ENCODE data around the gene SLC30A2.

Gene SLC30A2

GRCh38 chr1:26069941-26070295 is 24.0 kb upstream of the SLC30A2 start:
- DNase-seq: no peak

- DNase-seq: no peak
These were observed 21.6 kb upstream of the SLC30A2 start, which contains the start of gene TRIM63 for GRCh38 chr1:26067432-26067911. Gene TRIM63 (minus strand): TSS chr1:26067630. CDS start chr1:26067494, 136 bp downstream.

GRCh38 chr1:26066857-26067256 is 20.9 kb upstream of the SLC30A2 start:
- DNase-seq: no peak

- DNase-seq: no peak
These were observed 20.2 kb upstream of the SLC30A2 start for GRCh38 chr1:26066160-26066559.

DNA sequence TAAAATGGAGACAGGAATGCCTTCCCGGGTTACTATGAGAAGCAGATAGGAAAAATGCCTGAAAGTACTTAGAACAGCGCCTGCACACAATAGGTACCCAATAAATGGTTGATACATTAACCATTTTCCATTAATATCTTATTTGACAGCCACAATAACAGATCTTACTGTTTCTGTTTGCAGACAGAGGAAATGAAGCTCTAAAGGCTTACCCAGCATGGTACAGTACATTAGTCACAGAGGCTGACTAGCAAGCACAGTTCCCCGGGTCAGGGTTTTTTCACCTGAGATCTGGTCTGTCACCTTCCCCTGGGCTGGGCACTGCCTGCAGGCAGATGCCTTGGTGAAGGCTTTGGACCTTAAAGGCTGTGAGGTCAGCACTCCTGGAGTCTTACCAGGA is 18.6 kb upstream of the SLC30A2 start:
- DNase-seq: no peak

DNA sequence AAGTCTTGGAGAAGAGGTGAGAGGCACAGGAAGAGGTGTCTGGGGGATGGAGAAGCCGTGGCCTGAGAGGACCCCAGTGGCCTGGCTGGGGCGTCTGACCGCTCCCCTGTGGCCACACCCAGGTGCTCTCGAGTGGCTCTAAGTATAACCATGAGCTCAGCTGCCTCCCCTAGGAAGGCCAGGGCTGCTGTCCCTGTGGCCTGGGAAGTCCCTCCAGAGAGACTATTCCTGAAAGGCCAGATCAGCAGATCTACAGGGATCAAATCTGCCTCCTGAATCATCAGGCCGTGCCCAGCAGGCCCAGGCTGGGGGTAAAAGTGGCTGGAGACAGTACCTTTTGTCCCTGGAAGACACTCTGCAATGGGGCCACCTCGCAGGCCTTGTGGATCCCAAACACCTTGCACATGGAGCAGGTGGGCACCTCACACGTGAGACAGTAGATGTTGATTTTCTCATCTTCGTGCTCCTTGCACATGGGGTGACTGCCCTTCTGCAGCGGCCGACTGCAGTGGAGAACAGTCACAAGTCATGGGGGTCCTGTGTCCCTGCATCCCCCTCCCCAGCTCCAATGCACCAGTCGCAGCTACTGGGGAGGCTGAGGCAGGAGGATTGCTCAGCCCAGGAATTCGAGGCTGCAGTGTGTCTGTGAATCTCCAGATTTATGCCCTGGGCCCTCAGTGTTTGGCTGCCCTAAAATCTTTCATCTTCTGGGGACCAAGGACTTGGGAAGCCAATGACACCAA is 15.1 kb upstream of the SLC30A2 start:
- no peak for DNase-seq

- DNase-seq: no peak
These were observed 14.0 kb upstream of the SLC30A2 start for GRCh38 chr1:26059906-26060305.

DNA sequence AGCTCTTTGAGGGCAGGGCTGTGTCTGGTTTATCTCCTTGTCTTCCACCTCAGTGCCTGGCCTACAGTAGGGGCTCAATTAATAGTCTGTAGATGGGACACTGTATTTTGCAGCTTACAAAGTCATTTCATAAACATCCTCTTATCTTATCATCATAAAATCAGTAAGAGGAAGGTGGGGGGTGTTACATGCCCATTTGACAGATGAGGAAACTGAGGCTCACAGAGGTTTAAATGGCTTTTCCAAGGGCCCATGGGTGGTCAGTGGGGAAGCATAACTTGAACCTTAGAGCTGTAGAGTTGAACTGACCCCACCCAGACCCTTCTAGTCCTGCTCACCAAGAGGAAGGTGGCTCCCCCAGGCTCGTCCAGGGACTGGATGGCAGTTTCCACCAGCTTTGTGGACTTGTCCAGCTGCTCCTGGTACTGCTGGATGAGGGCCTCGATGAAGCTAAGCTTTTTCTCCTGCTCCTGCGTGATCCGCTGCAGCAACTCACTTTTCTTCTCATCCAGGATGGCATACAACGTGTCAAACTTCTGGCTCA is 12.2 kb upstream of the SLC30A2 start:
- DNase-seq: no peak

- DNase-seq: no peak
These were observed 11.3 kb upstream of the SLC30A2 start for GRCh38 chr1:26057189-26057588.

DNA sequence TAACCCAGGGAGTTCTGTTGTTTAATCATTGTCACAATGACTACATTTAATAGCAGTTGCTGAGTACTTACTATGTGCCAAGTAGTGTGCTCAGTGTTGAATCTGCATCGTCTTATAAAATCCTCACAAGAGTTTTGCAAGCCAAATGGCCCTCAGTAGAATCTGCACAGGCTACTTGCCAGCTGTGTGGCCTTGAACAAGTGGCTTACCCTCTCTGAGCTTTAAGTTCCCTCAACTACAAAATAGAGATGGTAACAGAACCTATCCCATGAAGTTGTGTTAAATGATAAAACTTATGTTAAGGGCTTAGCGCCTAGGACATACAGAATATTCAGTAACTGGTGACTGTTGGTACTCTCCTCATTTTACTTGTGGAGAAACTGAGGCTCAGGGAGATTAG is 9.1 kb upstream of the SLC30A2 start:
- DNase-seq: no peak

DNA sequence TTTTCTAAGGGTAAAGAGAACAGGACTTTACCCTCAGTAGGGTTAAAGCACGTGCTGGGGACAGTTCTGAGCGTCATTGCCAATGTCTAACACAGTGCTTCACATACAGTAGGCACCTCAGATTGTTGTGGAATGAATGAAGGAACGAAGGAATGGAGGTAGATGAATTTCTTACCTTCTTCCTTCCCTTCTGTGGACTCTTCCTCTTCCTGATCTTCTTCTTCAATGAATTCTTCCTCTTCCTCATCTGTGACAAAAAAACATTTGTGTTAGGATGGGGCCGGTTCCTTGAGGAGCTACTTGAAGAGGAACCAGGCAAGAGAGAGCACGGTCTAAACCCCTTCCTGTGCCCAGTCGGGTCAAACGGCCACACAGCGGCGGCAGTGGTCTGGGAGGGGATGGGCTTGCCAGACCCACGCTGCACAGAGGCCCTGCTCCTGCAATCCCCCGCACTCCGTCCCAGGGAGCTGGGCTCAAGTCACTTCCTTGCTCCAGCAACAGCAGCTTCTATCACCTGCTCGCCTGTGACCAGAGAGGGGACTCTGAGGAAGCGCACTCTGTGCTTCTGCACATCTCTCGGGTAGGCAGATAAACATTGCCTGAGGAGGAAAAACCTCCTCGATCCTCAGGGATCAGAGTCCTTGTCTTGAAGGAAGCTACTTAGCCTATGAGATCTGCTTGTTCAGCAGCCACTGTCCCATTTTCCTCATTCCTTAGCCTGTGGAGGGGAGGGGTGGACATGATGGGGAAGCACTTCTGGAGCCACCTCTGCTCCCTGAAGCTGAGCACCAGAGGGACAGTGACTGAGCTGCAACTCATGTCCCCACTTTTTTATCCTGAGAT is 8.0 kb upstream of the SLC30A2 start:
- no peak for DNase-seq

- no peak for DNase-seq
These were observed 4.3 kb upstream of the SLC30A2 start for GRCh38 chr1:26050248-26050640.

GRCh38 chr1:26049531-26050247 is 3.8 kb upstream of the SLC30A2 start:
- no peak for DNase-seq

DNA sequence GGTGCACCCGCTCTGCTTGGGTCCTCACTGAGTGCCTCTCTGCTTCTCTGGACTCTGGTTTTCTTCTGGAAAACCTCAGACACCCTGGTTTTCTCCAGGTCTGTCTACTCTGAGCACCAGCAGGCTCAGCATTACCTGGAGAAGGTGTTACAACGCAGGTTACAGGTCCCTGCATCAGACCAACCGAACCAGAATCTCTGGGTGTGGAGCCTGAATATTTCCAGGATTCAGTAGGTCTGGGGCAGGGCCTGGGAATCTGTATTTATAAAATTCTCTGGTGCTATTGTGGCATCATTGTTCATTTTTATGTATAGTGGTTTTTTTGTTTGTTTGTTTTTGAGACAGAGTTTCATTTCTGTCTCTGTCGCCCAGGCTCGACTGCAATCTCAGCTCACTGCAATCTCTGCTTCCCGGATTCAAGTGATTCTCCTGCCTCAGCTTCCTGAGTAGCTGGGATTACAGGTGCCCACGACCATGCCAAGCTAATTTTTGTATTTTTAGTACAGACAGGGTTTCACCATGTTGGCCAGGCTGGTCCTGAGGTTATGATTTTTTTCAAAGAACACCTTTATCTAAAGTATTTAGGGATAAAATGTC is 1.5 kb upstream of the SLC30A2 start:
- DNase-seq: no peak

GRCh38 chr1:26046246-26047095 is 553 bp upstream of the SLC30A2 start:
- no peak for DNase-seq

GRCh38 chr1:26044971-26045721 is 772 bp downstream of the SLC30A2 start:
- no peak for DNase-seq

DNA sequence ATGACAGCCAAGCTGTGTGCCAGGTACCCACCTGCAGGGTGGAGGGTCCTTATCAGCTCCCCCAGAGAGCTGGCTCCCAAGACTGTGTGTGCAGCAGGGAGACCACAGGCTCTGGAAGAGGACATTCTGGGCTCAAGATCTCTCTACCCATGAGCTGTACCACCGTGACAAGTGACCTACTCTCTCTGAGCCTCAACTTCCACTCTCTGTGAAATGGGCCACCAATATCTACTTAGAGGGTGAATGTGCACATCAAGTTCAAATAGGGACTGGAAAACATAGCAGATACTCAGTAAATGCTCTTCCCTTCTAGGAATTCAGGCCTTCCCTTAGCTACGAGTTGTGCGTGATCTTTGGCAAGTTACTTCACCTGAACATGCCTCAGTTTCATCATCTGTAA is 1.5 kb downstream of the SLC30A2 start:
- DNase-seq: no peak

DNA sequence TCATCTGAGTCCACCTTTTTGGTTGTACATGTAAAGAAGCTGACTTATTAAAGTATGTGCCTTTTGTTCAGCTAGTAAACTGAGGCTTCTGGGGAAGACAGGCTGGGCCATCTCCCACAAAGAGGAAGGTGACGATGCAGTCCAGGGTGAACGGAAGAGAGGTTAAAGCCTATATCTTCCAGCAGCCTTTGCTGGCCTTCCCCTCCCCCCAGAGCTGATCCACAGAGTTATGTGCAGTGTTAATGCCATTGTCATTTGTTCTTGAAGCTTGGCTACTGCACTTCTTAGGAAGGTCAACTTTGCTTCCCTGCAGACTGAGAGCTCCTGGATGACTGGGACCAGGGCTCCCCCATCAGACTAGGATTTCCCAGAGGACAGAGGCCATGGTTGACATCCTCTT is 2.2 kb downstream of the SLC30A2 start:
- no peak for DNase-seq

GRCh38 chr1:26041978-26042377 is 3.9 kb downstream of the SLC30A2 start:
- no peak for DNase-seq

- no peak for DNase-seq
These were observed 4.5 kb downstream of the SLC30A2 start for GRCh38 chr1:26041401-26041800.

- DNase-seq: no peak
These were observed 7.0 kb downstream of the SLC30A2 start for GRCh38 chr1:26038904-26039303.
